GM18909 (cell line): ENCODE data around the gene RNF220.

ENCODE experiments used
- ATAC-seq: cut with Tn5 transposase; IDR thresholded peaks from one replicate; pipeline ENCODE4 v1.9.1; 2021; ENCODE audit warnings: mild to moderate bottlenecking; ENCODE audit not compliant: unreplicated experiment, poor library complexity

The RNF220 gene

DNA sequence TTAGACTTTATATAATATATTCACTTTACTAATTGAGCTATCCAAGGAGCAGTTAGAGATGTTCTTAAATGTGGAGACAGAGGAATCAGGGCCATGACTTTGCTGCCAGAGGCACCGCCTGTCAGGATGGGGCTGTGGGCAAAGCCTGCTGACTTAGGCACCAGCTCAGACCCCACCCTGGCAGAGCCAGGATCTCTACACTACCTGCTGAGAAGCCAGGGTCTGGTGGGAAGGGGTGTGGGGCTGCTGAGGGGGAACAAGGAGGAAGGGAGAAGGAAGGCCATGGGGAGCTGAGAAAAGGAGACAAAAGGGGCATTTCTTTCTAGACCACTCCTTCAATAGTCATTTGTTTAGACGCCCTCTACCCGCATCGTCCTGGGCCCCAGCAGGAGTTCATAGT is 164.4 kb downstream of the RNF220 start:
- ATAC-seq: no peak

- ATAC-seq: no peak
These were observed 166.9 kb downstream of the RNF220 start for GRCh38 chr1:44571712-44572571.

DNA sequence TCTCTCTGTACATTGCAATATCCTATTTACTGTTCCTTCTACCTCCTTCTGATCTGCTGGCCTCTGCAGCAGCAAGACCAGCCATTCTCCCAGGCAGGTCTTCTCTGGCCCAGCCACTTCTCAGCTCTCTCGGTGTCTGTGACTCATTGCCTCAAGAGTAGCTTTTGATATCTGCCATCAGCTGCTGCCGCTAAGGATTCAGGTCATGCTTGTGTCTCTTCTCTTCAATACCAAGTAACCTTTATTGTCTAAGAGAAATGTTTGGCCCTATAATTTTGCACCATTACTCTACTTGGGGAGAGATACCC is 167.5 kb downstream of the RNF220 start:
- no peak for ATAC-seq

DNA sequence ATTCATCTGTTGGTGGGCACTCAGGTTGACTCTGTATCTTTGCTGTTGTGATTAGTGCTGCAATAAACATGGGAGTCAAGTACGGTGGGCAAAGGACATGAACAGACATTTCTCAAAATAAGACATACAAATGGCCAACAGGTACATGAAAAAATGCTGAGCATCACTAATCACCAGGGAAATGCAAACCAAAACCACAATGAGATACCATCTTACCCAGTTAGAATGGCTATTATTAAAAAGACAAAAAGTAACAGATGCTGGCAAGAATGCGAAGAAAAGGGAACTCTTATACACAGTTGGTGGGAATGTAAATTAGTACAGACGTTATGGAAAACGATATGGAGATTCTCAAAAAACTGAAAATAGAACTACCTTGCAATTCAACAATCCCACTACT is 170.3 kb downstream of the RNF220 start:
- ATAC-seq: no peak

- ATAC-seq: no peak
These were observed 171.5 kb downstream of the RNF220 start for GRCh38 chr1:44576456-44577150.

DNA sequence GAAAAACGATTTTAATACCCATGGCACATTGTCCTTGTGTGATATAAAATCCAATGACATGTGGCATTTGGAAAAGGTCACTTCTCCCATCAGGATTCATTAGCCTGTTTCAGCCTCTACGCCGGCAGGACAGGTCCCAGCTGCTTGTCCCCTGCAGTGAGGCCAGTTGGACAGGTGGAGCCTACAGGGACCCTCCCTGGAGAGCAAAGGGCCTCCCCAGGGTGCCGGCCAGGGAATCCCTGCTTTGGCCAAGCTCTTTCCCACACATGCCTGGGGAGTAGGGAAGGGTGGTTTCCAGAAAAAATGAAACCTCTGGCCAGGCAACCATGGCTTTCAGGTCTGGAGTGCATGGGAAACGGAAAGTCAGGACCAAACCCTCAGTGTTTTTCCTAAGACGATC is 176.2 kb downstream of the RNF220 start:
- ATAC-seq: no peak

DNA sequence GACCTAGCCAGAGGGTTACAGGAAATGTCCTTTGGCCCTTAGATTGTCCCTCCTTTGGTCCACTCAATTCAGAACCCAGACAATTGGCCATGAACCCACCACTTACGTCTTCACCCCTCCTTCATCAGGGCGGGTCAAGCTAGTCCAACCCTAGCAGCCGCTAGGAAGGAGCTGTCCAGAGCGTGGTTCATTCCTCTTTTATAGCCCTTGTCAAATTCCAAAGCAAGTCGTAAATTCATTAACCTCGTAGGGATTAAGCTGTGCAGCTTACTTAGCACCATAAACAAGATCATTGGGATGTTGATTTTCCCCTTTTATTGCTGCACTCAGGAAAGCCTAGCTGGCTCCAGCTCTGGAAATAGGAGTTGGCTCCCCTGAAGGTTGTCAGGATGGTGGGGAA is 179.1 kb downstream of the RNF220 start:
- no peak for ATAC-seq

DNA sequence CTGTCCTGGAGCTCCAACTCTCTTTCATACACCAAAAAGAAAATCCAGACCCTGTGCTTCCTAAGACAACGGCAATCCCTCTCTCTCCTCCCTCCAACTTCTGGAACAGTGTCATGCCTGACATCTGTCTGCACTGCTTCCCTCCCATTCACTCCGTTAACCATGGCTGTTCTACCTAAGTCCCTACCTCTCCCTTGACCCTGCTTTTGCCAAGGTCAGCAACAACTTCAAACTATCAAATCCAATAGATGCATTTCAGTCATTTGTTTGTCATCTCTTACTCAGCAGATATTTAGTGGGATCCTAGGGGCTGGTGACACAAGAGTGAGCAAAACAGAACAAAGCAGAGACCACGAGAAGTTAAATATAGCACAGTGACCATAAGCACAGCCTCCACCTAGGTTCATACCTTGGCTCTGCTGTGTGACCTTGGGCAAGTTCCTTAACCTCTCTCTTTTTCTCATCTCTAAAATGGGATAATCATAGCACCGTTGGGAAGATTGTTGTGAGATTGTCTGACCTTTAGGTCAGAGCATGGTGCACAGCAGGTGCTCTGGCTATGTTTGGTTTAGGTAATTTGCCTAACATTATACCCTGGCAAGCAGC is 180.4 kb downstream of the RNF220 start:
- ATAC-seq: no peak

GRCh38 chr1:44587796-44588460 is 182.9 kb downstream of the RNF220 start:
- no peak for ATAC-seq

GRCh38 chr1:44588551-44589210 is 183.6 kb downstream of the RNF220 start:
- ATAC-seq: no peak

DNA sequence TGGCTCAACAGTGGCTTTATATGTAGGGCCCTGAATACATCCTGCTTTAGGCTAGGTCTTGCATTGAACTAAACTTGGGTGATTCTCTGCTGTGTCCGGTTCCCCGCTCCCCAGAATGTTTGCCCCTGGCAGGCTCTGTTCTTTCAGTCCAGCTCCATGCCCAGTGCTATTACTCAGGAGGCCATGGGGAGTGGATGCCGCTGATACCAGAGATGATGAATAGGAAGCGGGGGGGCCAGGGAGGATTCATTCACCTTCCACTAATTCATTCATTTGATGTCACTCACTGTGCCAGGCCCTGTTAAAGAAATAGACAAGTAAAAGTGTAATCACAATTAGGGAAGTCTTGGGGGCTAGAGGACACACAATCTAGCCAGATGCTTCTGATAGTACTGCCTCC is 185.4 kb downstream of the RNF220 start:
- no peak for ATAC-seq

DNA sequence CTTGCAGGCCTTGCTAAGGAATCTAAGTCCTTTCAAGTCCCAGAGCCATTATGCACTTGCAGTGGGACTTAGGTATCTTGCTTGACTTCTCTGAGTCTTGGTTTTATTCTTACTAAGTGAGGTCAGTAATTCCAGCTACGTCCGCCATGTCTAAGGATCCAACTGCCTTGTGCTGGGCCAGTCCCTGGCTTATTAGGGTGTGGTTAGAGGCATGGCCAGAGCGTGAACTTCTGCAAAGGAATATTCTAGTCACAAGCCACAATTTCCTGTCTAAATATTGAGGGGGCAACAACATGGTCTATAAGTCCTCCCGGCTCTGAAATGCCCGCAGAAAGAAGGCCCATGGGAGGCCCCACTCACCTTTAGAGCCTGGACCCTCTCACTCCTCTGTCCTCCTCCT is 186.3 kb downstream of the RNF220 start:
- ATAC-seq: no peak

DNA sequence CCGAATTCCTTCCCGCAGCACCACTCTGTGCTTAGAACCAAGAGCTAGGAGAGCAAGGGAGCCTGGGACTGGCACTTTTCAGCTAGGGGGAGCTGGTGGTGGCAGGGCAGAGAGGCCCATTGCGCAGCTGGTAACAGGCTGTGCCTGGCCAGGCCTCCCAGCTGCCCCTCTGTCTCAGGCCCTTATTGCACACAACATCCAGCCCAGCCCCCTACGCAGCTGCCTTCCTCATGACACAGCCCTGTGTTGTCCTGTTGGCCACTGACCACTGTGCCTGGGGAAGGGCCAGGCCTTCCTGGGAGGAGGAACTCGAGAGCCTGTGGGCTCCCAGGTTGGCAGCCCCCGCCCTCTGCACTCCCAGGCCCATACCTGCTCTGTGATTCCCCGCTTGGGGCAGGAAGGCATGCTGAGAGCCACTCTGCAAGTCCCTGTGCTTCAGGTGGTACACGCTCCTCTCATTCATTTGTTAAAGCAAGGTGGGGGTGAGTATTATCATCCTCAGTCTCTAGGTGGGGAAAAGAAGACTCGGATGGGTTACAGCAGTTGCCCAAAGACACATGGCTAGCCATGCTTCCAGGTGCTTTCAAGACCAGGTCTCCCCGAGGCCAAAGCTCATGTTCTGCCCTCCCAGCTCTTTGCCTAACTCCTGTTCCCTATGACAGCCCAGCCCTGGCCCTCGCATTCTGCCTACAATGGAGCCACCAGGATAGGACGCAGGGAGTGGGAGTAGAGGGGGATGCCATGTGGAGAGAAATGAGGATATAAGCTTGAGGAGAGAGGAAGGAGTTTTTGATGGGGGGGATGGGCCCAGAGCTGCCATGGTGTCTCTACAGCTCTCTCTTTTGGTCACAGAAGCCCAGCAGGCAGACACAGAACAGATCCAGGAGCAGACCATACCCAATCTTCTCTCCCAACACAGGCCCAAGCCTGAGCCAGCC is 187.4 kb downstream of the RNF220 start:
- ATAC-seq: no peak

DNA sequence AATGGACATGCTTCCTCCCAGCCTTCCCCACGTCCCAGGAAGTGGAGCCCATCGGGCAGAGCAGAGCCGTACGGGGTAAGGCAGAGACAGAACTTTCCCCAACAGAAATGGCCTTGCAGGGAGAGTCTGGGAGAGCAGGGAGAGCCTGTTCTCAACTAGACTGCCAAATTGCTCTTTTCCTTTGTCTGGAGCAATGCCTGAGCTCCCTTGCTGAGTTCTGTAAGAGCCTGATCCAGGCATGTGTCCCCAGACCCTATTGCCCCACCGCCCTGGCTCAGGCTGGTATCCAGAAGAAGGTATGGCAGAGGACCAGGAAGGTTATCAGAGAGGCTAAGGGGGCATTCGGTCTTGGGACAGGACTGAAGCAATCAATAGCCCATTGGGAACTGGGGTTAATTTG is 189.3 kb downstream of the RNF220 start:
- no peak for ATAC-seq

DNA sequence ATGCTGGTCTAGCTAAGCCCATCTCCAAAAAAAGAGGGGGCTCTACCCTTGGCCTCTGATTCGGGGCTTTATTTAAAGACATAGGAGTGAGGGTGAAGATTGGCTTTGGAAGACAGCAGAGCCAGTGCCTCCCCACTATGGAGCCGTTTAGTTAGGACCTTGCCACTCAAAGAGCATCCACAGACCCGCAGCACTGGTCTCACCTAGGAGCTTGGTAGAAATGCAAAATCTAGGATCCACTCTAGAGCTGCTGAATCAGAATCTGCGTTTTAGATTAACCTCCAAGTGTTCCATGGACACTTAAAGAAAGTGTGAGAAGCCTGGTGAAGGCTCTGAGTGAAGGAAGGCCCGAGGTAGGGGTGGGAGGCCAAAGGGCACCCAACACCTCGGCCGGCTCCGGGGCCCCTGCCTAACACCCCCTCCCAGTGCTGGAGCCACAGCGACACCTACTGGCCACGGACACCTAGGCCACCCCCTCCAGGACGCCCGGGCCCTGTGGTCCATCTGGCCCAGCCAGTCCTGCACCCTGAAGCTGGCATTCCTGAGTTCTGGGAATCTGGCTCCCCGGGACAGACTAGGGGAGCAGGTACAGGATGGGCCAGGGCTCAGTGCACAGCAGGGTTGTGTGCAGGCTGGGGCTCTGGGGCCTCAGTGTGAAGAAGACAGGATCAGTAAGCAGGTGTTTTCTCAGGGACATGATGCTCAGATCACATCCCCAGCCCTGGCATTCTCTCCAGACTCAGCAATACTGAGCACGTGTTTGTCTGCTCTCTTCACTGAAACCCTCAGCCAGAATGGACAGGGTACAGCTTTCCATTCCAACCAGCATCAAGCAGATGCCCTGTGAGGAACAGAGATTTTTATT is 190.0 kb downstream of the RNF220 start:
- ATAC-seq: no peak

DNA sequence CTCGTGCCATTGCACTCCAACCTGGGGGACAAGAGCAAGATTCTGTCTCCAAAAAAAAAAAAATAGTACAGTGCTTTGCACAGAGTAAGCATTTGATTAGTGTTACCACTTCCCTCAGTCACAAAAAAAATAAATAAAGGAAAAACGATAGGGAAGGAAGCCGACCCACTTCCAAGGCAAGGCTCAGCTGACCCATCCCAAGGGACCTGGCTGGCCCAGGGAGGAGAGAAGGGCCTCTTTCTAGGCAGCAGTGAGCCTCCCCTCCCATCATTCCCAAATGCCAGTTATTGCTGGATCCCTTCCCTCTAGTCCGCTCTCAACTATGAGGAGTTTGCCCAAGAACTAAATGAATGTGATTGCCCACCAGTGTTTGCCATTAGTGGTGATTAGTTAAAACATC is 191.5 kb downstream of the RNF220 start:
- no peak for ATAC-seq

GRCh38 chr1:44598167-44598566 is 193.1 kb downstream of the RNF220 start:
- ATAC-seq: no peak
